Central memory CD8-positive, alpha-beta T cell (primary cell): ENCODE measurements around the gene OR51A4.

Experiments
- ATAC-seq: fragments of 150-1000 bp; cut with Tn5 transposase; replicated peaks from 2 replicates; pipeline ENCODE4 v1.10.0; 2022; ENCODE audit warnings: mild to moderate bottlenecking, moderate FRiP score, moderate number of reproducible peaks; ENCODE audit not compliant: poor library complexity, severe bottlenecking; ENCODE audit errors: extremely low read depth
- DNase-seq, 2 donors: peaks; one replicate each; pipeline ENCODE4 v3.0.0; 2021; ENCODE audit warnings: low spot score in 2 of 2
- H3K27ac Mint-ChIP-seq: one replicate; pipeline ENCODE4 v1.8.0; 2022; ENCODE audit warnings: low read depth, mild to moderate bottlenecking, moderate library complexity, mixed read lengths
- H3K27me3 Mint-ChIP-seq: one replicate; pipeline ENCODE4 v1.8.0; 2022; ENCODE audit warnings: mixed read lengths
- H3K36me3 Mint-ChIP-seq: one replicate; pipeline ENCODE4 v1.8.0; 2022; ENCODE audit warnings: mild to moderate bottlenecking, moderate library complexity, mixed read lengths; ENCODE audit not compliant: insufficient read depth
- H3K4me1 Mint-ChIP-seq: one replicate; pipeline ENCODE4 v1.8.0; 2022; ENCODE audit warnings: mixed read lengths
- H3K4me3 Mint-ChIP-seq: one replicate; pipeline ENCODE4 v1.8.0; 2022; ENCODE audit warnings: mild to moderate bottlenecking, moderate library complexity, mixed read lengths
- H3K9me3 Mint-ChIP-seq: one replicate; pipeline ENCODE4 v1.8.0; 2022; ENCODE audit warnings: mixed read lengths

The OR51A4 gene

GRCh38 chr11:4924239-4924638, 23.2 kb downstream of the OR51A4 start, which contains the start of gene OR51G1:
Gene OR51G1 (minus strand): TSS chr11:4924339. CDS start chr11:4924339, 0 bp downstream.
- no peak for DNase-seq
- H3K27me3 Mint-ChIP-seq = no peaks in the 10 kb centered on the region
- H3K36me3 Mint-ChIP-seq = no peaks in the 10 kb centered on the region
- no peak for ATAC-seq
- no peaks in the 10 kb centered on the region for H3K4me1 Mint-ChIP-seq
- H3K9me3 Mint-ChIP-seq = no peaks in the 10 kb centered on the region
- no peak within 1 kb of the TSS for H3K27ac Mint-ChIP-seq
- H3K4me3 Mint-ChIP-seq = no peak within 1 kb of the TSS

DNA sequence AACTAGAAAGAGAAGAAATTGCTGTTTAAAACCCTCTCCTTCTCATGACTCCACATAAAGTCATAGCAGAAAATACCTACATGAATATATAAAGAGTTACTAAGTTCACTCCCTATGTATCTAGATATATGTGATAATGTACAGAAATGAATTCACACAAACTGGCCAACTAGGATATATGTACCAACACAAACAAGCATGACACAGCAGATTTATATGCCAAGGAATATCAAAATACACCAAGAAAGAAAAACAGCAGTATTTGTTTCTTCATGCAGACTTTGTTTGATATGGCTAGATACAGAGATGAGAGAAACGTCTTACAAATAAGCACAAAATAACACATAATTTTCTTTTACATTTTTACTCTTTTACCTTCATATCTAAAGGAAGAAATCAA, 25.1 kb downstream of the OR51A4 start:
- ATAC-seq (no peak), DNase-seq (no peak)
- Mint-ChIP-seq H3K27me3 (no peaks in the 10 kb centered on the region), H3K4me3 (no peak overlapping the region), H3K9me3 (no peaks in the 10 kb centered on the region), H3K4me1 (no peaks in the 10 kb centered on the region), H3K27ac (no peak overlapping the region), H3K36me3 (no peaks in the 10 kb centered on the region)

DNA sequence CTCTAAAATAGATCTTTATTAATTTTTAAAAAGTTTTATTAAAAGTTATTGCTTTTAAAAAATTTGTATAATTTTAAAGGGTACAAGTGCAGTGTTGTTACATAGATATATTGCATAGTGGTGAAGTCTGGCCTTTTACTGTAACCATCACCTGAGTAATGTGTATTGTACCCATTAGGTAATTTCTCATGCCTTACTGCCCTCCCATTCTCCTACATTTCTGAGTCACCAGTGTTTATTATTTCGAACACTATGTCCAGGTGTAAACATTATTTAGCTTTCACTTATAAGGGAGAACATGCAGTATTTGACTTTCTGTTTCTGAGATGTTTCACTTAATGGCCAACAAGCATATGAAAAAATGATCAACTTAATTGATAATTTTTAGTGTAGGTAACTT, 25.6 kb downstream of the OR51A4 start:
- Mint-ChIP-seq H3K27me3 (no peaks in the 10 kb centered on the region), H3K4me3 (no peak overlapping the region), H3K9me3 (no peaks in the 10 kb centered on the region), H3K4me1 (no peaks in the 10 kb centered on the region), H3K27ac (no peak overlapping the region), H3K36me3 (no peaks in the 10 kb centered on the region)
- DNase-seq (no peak), ATAC-seq (no peak)

GRCh38 chr11:4919250-4919649, 28.2 kb downstream of the OR51A4 start, which contains the start of gene OR51G2:
Gene OR51G2 (minus strand): TSS chr11:4919350. CDS start chr11:4915663, 3,687 bp downstream.
- Mint-ChIP-seq H3K27ac (no peak within 1 kb of the TSS), H3K4me1 (no peaks in the 10 kb centered on the region), H3K27me3 (no peaks in the 10 kb centered on the region), H3K36me3 (no peaks in the 10 kb centered on the region), H3K4me3 (no peak within 1 kb of the TSS), H3K9me3 (no peaks in the 10 kb centered on the region)
- DNase-seq = no peak
- ATAC-seq = no peak

GRCh38 chr11:4916581-4916980, 30.8 kb downstream of the OR51A4 start:
- H3K4me1 Mint-ChIP-seq = no peaks in the 10 kb centered on the region
- no peak for ATAC-seq

GRCh38 chr11:4903484-4903883, 43.9 kb downstream of the OR51A4 start, which contains the start of gene OR51A7:
Gene OR51A7 (plus strand): TSS chr11:4903783. CDS start chr11:4907370, 3,587 bp downstream.
- H3K27ac Mint-ChIP-seq = no peak within 1 kb of the TSS
- no peak within 1 kb of the TSS for H3K4me3 Mint-ChIP-seq
- no peaks in the 10 kb centered on the region for H3K36me3 Mint-ChIP-seq
- H3K9me3 Mint-ChIP-seq = peaks cover 5% of the 10 kb centered on the region
- ATAC-seq (no peak), DNase-seq (no peak)
- no peaks in the 10 kb centered on the region for H3K4me1 Mint-ChIP-seq
- H3K27me3 Mint-ChIP-seq = no peaks in the 10 kb centered on the region

More at GRCh38 chr11:4916581-4916980, 30.8 kb downstream of the OR51A4 start:
- H3K27ac Mint-ChIP-seq = no peak overlapping the region
- H3K36me3 Mint-ChIP-seq = peaks cover 1% of the 10 kb centered on the region
- no peak overlapping the region for H3K4me3 Mint-ChIP-seq
- DNase-seq = no peak
- no peaks in the 10 kb centered on the region for H3K27me3 Mint-ChIP-seq
- no peaks in the 10 kb centered on the region for H3K9me3 Mint-ChIP-seq
